Measurements from ENCODE around the gene WLS.

GRCh38 chr1:68117416-68117815, 114.9 kb downstream of the WLS start:
- no peak for TF ChIP-seq CTCF (IDR thresholded peaks at IDR 0.05)
- TF ChIP-seq EP300 (IDR thresholded peaks at IDR 0.05), result no peak
- no peak for TF ChIP-seq POLR2AphosphoS5 (IDR thresholded peaks at IDR 0.05)

Measured in esophagus muscularis mucosa (tissue), 4 donors.